ENCODE results near the gene HHEX. TPM values are rescaled to one million over a fixed set of nuclear protein-coding genes. Genes with fewer than 3 reads are reported as not detected.
"Not testable (repeated sequence)": the region's sequence is repeated elsewhere in the genome, so short reads cannot be mapped to it uniquely, and the experiment has no call there.

HHEX gene
- total RNA-seq, 1 donor from 2014 or later: 56.7 TPM

DNA sequence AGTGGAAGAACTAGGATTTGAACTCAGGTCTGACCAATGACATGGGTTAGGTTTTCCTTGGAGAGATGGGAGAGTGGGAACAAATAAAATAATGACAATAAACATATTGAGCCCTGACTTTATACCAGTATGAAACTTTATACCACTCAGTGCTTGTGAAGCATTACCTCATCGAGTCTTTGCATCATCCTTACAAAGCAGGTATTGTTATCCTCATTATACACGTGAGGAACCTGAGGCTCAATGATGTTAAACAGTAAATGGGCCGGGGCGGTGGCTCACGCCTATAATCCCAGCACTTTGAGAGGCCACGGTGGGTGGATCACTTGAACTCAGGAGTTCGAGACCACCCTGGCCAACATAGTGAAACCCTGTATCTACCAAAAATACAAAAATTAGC lies 47.7 kb downstream of the HHEX start:
- no peak for DNase-seq

DNA sequence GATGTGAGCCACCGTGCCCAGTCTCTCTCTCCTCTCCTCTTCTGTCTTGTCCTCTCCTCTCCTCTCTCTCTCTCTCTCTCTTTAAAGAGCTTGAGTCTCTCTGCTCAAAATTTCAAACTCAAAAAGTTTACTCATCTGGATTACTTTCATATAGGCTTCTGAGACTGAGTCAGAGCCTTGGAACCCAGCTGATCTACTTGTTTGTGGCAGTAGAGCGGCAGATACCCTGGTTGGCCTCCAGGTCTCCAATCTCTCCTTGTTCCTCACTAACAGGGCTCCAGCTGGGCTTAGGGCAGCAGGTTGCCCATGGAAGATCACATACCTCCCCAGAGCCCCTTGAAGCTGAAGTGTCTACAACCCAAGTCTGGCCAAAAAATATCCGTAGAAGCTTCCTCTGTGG lies 51.0 kb downstream of the HHEX start:
- peak; percentile 39 for DNase-seq

DNA sequence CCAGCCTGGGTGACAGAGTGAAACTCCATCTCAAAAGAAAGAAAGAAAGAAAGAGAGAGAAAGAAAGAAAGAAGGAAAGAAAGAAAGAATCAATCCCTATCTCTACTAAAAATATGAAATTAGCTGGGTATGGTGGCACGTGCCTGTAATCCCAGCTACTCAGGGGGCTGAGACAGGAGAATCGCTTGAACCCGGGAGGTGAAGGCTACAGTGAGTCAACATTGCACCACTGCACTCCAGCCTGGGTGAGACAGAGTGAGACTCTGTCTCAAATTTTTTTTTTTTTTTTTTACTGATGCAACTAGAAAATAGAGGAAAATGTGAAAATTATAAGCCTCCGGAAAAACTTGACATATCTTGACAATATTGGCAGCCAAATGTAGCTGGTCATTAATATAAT lies 52.0 kb downstream of the HHEX start:
- DNase-seq: not testable (repeated sequence)

DNA sequence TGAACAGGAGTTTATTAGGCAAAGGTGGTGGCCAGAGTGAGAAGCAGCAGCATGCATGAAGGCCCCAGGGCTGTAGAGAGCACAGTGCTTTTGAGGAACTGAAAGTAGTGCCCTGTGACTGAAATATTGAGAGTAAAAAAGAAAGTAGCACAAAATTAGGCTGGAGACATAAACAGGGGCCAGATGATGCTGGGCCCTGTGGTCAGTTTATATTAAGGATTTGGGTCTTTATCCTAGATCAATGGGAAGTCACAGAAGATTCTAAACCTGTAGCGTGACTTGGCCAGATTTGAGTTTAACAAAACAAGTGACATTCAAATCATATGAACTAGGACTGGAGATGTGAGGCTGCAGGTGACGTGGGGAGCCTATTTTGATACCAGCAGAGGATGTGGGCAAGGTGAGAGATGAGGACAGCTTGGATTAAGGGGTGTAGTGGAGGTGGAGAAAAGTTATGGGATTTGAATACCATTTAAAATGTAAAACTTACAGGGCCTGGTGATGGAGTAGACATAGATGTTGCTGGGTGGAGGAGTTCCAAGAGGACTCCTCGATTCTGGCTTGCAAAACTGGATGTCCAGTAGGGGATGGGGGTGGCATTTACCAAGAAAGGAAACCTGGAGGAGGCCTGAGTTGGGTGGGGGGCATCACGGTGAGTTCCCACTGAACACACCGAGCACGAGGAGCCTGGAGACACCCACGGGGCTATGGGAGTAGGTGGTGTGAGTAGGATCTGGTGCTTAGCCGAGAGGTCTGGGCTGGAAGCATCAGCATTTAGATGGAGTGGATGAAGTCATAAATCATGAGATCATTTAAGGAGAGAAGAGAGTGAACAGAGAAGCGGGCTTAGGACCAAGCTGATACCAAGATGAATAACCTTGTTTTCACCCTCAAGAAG lies 52.8 kb downstream of the HHEX start:
- no peak for DNase-seq

Other genes with a start within 250 kb of the HHEX start
- 35.4 and 49.2 TPM in 2 replicates for gene IDE, start 115.9 kb upstream of the HHEX start, total RNA-seq
- 8.8 and 41.7 TPM in 2 replicates for gene KIF11, start 96.8 kb upstream of the HHEX start, total RNA-seq
- 364 and 485 TPM in 2 replicates for gene EXOC6, start 158.6 kb downstream of the HHEX start, total RNA-seq